Spleen (tissue), 3 donors: ENCODE results near the gene DNPEP.

Experiments used
- POLR2A ChIP-seq, 3 donors: fragments of 450-650 bp; IDR thresholded peaks; one replicate each; pipeline ENCODE4 v1.5.1; 2017; ENCODE audit warnings: antibody characterized with exemption in 3 of 3, mild to moderate bottlenecking in 1 of 3
- POLR2AphosphoS5 ChIP-seq, 3 donors: sonication (generic); formaldehyde crosslinking; IDR thresholded peaks; one replicate each; pipeline ENCODE4 v1.5.1; 2017; ENCODE audit warnings: antibody characterized with exemption in 3 of 3

- no peak for TF ChIP-seq POLR2A (IDR thresholded peaks at IDR 0.05)
- no peak for TF ChIP-seq POLR2AphosphoS5 (IDR thresholded peaks at IDR 0.05)
These were observed 9.4 kb downstream of the DNPEP start for GRCh38 chr2:219378163-219378851.
